IgD-negative memory B cell (primary cell): ENCODE data around the gene CHRM5. TPM values are rescaled to one million over a fixed set of nuclear protein-coding genes. Genes with fewer than 3 reads are reported as not detected.
"Not testable (repeated sequence)": the region's sequence is repeated elsewhere in the genome, so short reads cannot be mapped to it uniquely, and the experiment has no call there.

ENCODE experiments used
- H3K27ac Mint-ChIP-seq, 3 donors: one replicate each; pipeline ENCODE4 v1.8.0; 2020 to 2022; ENCODE audit warnings: mild to moderate bottlenecking in 3 of 3, mixed read lengths in 3 of 3, moderate library complexity in 1 of 3
- H3K27me3 Mint-ChIP-seq: one replicate; pipeline ENCODE4 v1.8.0; 2021; ENCODE audit warnings: mixed read lengths
- H3K36me3 Mint-ChIP-seq: one replicate; pipeline ENCODE4 v1.8.0; 2020; ENCODE audit warnings: mild to moderate bottlenecking, mixed read lengths
- H3K4me1 Mint-ChIP-seq, 3 donors: one replicate each; pipeline ENCODE4 v1.8.0; 2020 to 2022; ENCODE audit warnings: mixed read lengths in 3 of 3, mild to moderate bottlenecking in 1 of 3
- H3K4me3 Mint-ChIP-seq, 4 donors: one replicate each; pipeline ENCODE4 v1.8.0; 2020 to 2022; ENCODE audit warnings: mild to moderate bottlenecking in 4 of 4, mixed read lengths in 4 of 4, moderate library complexity in 3 of 4
- H3K9me3 Mint-ChIP-seq, 3 donors: one replicate each; pipeline ENCODE4 v1.8.0; 2020 to 2021; ENCODE audit warnings: mixed read lengths in 3 of 3, mild to moderate bottlenecking in 1 of 3
- polyA plus RNA-seq: library from polyadenylated mRNA; unstranded; fragments of 300-500 nt; fragmentation: Illumina TruSeq; gene quantifications from one replicate; pipeline ENCODE4 v1.2.3, GENCODE V29; 2021

The CHRM5 gene
- polyA plus RNA-seq, 1 donor from 2014 or later: not detected

DNA sequence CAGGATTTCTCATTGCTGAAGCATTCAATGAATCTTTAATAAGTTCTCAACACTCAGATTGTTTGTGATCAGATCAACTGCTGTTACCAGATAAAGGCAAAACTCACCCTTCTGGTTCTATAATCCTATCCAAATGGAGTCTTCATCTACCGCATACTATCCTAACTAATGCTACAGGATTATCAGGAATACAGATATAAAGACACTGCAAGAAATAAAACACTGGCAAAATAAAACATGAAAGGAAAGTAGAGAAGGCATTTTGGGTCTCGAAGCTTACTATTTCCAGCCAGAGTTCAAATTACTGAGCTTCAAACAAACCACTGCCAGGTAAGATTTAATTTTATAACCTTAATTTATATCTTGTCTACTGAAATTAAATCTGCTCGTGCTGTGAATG lies 524 bp downstream of the CHRM5 start:
- Mint-ChIP-seq H3K4me1 (no peaks in the 10 kb centered on the region), H3K9me3 (no peaks in the 10 kb centered on the region), H3K4me3 (no peak overlapping the region), H3K27ac (no peak overlapping the region), H3K36me3 (no peaks in the 10 kb centered on the region), H3K27me3 (no peaks in the 10 kb centered on the region)

DNA sequence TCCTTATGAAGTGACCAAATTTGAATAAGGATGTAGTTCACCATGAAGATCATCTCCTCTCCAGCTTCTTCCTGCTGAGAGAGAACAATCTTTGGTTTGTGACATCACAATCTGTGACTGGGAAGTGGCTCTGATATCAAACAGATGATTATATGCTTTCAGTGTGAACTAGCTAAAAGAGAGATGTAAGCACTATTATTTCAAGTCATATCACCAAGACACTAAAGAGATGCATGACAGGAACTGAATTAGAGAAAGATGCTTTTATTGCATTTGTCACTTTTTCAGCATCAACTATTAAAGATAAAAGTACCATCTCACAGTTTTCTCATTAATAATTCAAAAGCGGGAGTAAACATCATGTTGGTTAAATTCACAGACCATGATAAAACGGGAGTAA lies 3.5 kb downstream of the CHRM5 start:
- Mint-ChIP-seq H3K27ac (no peak overlapping the region), H3K9me3 (no peaks in the 10 kb centered on the region), H3K27me3 (no peaks in the 10 kb centered on the region), H3K4me3 (no peak overlapping the region), H3K36me3 (peaks cover 2% of the 10 kb centered on the region), H3K4me1 (no peaks in the 10 kb centered on the region)

- Mint-ChIP-seq H3K27me3 (no peaks in the 10 kb centered on the region), H3K4me3 (no peak overlapping the region), H3K36me3 (peaks cover 2% of the 10 kb centered on the region), H3K4me1 (no peaks in the 10 kb centered on the region), H3K27ac (peak overlapping the region in 1 of 3 donors; percentile 26), H3K9me3 (no peaks in the 10 kb centered on the region)
Measured at GRCh38 chr15:33975022-33975565, 6.8 kb downstream of the CHRM5 start.

DNA sequence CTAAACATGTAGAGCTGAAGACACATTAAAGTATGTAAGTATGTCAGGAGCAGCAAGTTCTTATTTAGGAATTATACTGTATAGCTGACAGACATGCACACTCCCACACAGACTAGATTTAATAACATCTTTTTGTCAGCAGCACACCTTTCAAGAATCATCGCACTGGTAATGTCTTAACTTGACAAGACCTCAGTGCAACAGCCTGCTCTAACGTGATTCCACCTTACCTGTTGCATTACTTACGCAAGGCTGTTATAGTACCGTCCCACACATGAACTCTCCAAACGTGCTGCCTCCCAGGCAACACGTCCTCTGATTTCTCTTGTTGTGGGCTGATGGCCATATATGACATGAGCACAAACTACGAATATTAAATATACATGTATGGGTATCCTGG lies 11.9 kb downstream of the CHRM5 start:
- Mint-ChIP-seq H3K4me3 (no peak overlapping the region), H3K9me3 (no peaks in the 10 kb centered on the region), H3K36me3 (no peaks in the 10 kb centered on the region), H3K27me3 (no peaks in the 10 kb centered on the region), H3K4me1 (no peaks in the 10 kb centered on the region), H3K27ac (peak overlapping the region in 1 of 3 donors; percentile 69)

DNA sequence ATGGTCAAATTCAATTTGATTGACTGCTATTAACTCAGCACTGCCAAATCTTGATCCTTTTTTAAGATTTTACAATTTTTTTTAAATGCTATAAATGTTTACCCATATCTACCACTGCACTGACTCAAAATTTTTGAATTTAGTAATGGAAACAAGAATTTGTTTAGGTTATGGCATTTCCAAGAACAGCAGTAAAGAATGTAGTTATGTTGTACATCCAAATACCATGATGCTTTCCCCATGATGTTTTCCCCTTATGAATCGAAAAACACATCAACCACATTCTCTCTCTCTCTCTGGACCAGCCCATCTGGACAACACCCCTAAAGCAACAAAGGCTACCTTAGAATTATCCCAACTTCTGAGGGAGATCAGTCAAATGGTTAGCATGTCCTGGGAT lies 14.2 kb downstream of the CHRM5 start:
- H3K36me3 Mint-ChIP-seq: peaks cover under 1% of the 10 kb centered on the region
- H3K9me3 Mint-ChIP-seq: no peaks in the 10 kb centered on the region
- no peak overlapping the region for H3K4me3 Mint-ChIP-seq
- no peaks in the 10 kb centered on the region for H3K27me3 Mint-ChIP-seq
- no peaks in the 10 kb centered on the region for H3K4me1 Mint-ChIP-seq
- no peak overlapping the region for H3K27ac Mint-ChIP-seq

- no peak overlapping the region for H3K27ac Mint-ChIP-seq
- no peak overlapping the region for H3K4me3 Mint-ChIP-seq
- peaks cover 4% of the 10 kb centered on the region for H3K36me3 Mint-ChIP-seq
- no peaks in the 10 kb centered on the region for H3K9me3 Mint-ChIP-seq
- no peaks in the 10 kb centered on the region for H3K4me1 Mint-ChIP-seq
- H3K27me3 Mint-ChIP-seq: no peaks in the 10 kb centered on the region
Measured at GRCh38 chr15:33985287-33985686, 17.0 kb downstream of the CHRM5 start.

GRCh38 chr15:33985751-33986150 lies 17.5 kb downstream of the CHRM5 start:
- H3K4me3 Mint-ChIP-seq: no peak overlapping the region
- H3K9me3 Mint-ChIP-seq: no peaks in the 10 kb centered on the region
- H3K27me3 Mint-ChIP-seq: no peaks in the 10 kb centered on the region
- peaks cover 4% of the 10 kb centered on the region for H3K36me3 Mint-ChIP-seq
- H3K27ac Mint-ChIP-seq: no peak overlapping the region
- H3K4me1 Mint-ChIP-seq: no peaks in the 10 kb centered on the region

- H3K36me3 Mint-ChIP-seq: peaks cover 4% of the 10 kb centered on the region
- H3K27me3 Mint-ChIP-seq: no peaks in the 10 kb centered on the region
- peak overlapping the region in 1 of 3 donors; percentile 5 for H3K27ac Mint-ChIP-seq
- no peaks in the 10 kb centered on the region for H3K9me3 Mint-ChIP-seq
- no peaks in the 10 kb centered on the region for H3K4me1 Mint-ChIP-seq
- no peak overlapping the region for H3K4me3 Mint-ChIP-seq
Measured at GRCh38 chr15:33987444-33987843, 19.1 kb downstream of the CHRM5 start.

- H3K27me3 Mint-ChIP-seq: no peaks in the 10 kb centered on the region
Measured at GRCh38 chr15:33988384-33988783, 20.1 kb downstream of the CHRM5 start.

GRCh38 chr15:33994005-33994615 lies 25.8 kb downstream of the CHRM5 start:
- Mint-ChIP-seq H3K4me3 (no peak overlapping the region), H3K36me3 (no peaks in the 10 kb centered on the region), H3K4me1 (no peaks in the 10 kb centered on the region), H3K27me3 (no peaks in the 10 kb centered on the region), H3K27ac (no peak overlapping the region), H3K9me3 (no peaks in the 10 kb centered on the region)

More at GRCh38 chr15:33988384-33988783, 20.1 kb downstream of the CHRM5 start:
- no peaks in the 10 kb centered on the region for H3K4me1 Mint-ChIP-seq
- no peak overlapping the region for H3K27ac Mint-ChIP-seq
- no peaks in the 10 kb centered on the region for H3K9me3 Mint-ChIP-seq
- peaks cover 4% of the 10 kb centered on the region for H3K36me3 Mint-ChIP-seq
- H3K4me3 Mint-ChIP-seq: no peak overlapping the region

GRCh38 chr15:33995666-33996065 lies 27.4 kb downstream of the CHRM5 start:
- not testable (repeated sequence) for H3K4me1 Mint-ChIP-seq, H3K9me3 Mint-ChIP-seq, H3K4me3 Mint-ChIP-seq, H3K27ac Mint-ChIP-seq, H3K27me3 Mint-ChIP-seq, H3K36me3 Mint-ChIP-seq

GRCh38 chr15:34001536-34001935 lies 33.2 kb downstream of the CHRM5 start:
- Mint-ChIP-seq H3K4me1 (no peaks in the 10 kb centered on the region), H3K4me3 (no peak overlapping the region), H3K27me3 (no peaks in the 10 kb centered on the region), H3K9me3 (no peaks in the 10 kb centered on the region), H3K36me3 (peaks cover 5% of the 10 kb centered on the region), H3K27ac (no peak overlapping the region)

GRCh38 chr15:34006381-34006780 lies 38.1 kb downstream of the CHRM5 start:
- H3K4me1 Mint-ChIP-seq: no peaks in the 10 kb centered on the region
- no peak overlapping the region for H3K4me3 Mint-ChIP-seq
- H3K27ac Mint-ChIP-seq: no peak overlapping the region
- H3K27me3 Mint-ChIP-seq: no peaks in the 10 kb centered on the region
- H3K9me3 Mint-ChIP-seq: no peaks in the 10 kb centered on the region
- H3K36me3 Mint-ChIP-seq: peaks cover 5% of the 10 kb centered on the region

DNA sequence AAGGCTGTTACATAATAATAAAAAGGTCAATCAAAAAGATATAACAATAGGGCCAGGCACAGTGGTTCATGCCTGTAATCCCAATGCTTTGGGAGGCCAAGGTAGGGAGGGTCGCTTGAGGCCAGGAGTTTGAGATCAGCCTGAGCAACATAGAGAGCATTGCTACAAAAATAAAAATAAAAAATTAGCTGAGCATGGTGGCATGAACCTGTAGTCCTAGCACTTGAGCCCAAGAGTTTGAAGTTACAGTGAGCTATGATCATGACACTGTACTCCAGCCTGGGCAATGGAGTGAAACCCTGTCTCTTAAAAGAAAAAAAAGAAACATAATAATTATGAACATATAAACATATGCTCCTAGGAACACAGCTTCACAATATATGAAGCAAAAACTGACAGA lies 41.4 kb downstream of the CHRM5 start:
- Mint-ChIP-seq H3K4me1 (peaks cover 0 to 2% (median 0%) of the 10 kb centered on the region in 3 donors), H3K27me3 (no peaks in the 10 kb centered on the region), H3K9me3 (no peaks in the 10 kb centered on the region), H3K4me3 (no peak overlapping the region), H3K27ac (no peak overlapping the region), H3K36me3 (no peaks in the 10 kb centered on the region)

DNA sequence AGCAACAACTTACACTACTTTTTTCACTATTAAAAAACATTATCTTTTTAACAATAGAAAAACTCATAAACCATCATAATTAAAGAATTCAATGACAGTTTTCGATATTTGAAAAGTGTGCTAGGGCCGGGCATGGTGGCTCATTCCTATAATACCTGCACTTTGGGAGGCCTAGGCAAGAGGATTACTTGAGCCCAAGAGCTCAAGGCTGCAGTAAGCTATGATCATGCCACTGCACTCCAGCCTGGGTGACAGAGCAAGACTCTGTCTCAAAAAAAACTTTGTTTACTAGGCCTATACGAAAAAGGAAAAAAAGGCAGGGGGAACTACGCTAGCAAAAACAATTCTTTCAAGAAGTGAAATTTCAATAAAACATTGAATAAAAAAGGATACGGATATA lies 42.6 kb downstream of the CHRM5 start:
- H3K9me3 Mint-ChIP-seq: no peaks in the 10 kb centered on the region
- no peaks in the 10 kb centered on the region for H3K27me3 Mint-ChIP-seq
- H3K36me3 Mint-ChIP-seq: peaks cover 2% of the 10 kb centered on the region
- no peak overlapping the region for H3K27ac Mint-ChIP-seq
- H3K4me3 Mint-ChIP-seq: no peak overlapping the region
- H3K4me1 Mint-ChIP-seq: peaks cover 0 to 2% (median 0%) of the 10 kb centered on the region in 3 donors

DNA sequence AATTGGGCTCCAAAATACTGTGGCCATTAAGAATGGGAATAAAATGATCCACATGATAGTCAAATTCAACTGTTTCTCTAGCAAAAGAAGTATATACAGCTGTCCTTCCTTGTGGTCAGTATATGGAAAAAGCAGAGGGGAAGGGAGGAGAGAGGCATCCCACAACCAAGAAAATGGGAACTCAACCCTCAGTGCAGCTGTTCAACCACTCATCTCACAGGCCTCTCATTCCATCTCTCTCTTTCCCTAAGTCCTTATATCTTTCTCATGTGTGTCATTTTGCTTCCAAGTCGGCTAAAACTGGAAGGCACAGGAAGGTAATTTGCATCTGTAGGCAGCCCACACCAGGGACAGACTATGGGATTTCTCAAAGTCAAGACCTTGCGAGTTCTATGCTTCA lies 43.2 kb downstream of the CHRM5 start:
- H3K36me3 Mint-ChIP-seq: peaks cover 7% of the 10 kb centered on the region
- H3K4me3 Mint-ChIP-seq: no peak overlapping the region
- no peak overlapping the region for H3K27ac Mint-ChIP-seq
- no peaks in the 10 kb centered on the region for H3K9me3 Mint-ChIP-seq
- no peaks in the 10 kb centered on the region for H3K27me3 Mint-ChIP-seq
- H3K4me1 Mint-ChIP-seq: peaks cover 0 to 2% (median 0%) of the 10 kb centered on the region in 3 donors
